GM12878 (cell line): ENCODE data around the gene KAT2B. TPM values are rescaled to one million over a fixed set of nuclear protein-coding genes. Genes with fewer than 3 reads are reported as not detected.
A peak's percentile ranks its signal among the peaks of the same experiment; 100 is the strongest.

ENCODE experiments used
- ATAC-seq: fragments of 200-7000 bp; cut with Tn5 transposase; 3 replicates; pipeline ENCODE4 v1.9.1; 2020; ENCODE audit warnings: mild to moderate bottlenecking, moderate library complexity
- BruUV-seq: library from RNA; stranded (reverse); fragments of 400-500 nt; replicated peaks from 2 replicates; lab custom pipeline; 2021; lab: Mats Ljungman, UMichigan
- CTCF ChIA-PET: fragments of 300-600 bp; sonication (Branson Sonifier 250); formaldehyde crosslinking; extraction: SDS; loops from one replicate; lab custom pipeline; 2021; ENCODE audit warnings: inconsistent platforms; lab: Yijun Ruan, JAX
- POLR2A ChIA-PET: fragments of 350-600 bp; formaldehyde crosslinking; extraction: SDS; loops from one replicate; lab custom pipeline; 2021; ENCODE audit warnings: inconsistent platforms; lab: Charles Lee
- RAD21 ChIA-PET: fragments of 300-600 bp; sonication (Branson Sonifier 250); formaldehyde crosslinking; loops from one replicate; lab custom pipeline; 2023; ENCODE audit warnings: antibody characterized with exemption; ENCODE audit not compliant: unreplicated experiment; lab: Charles Lee
- SMC1A ChIA-PET: fragments of 300-600 bp; sonication (Branson Sonifier 250); formaldehyde crosslinking; loops from one replicate; lab custom pipeline; 2023; ENCODE audit not compliant: unreplicated experiment, uncharacterized antibody; lab: Charles Lee
- DNase-seq: peaks from one replicate; pipeline ENCODE4 v3.0.0-alpha.2; 2011; ENCODE audit warnings: low read depth, low spot score
- FAIRE-seq: peaks from 3 replicates; lab custom pipeline; 2011; peaks lifted over from hg19 to GRCh38; lab: Jason Lieb, UNC
- H2AFZ ChIP-seq: 2 replicates; pipeline ENCODE4 v1.6.0; 2011; ENCODE audit warnings: low read depth, low read length, control low read depth; ENCODE audit not compliant: control insufficient read depth
- H3K27ac ChIP-seq: 2 replicates; pipeline ENCODE4 v1.5.1; 2011; ENCODE audit warnings: control low read depth; ENCODE audit not compliant: control insufficient read depth, insufficient read depth
- H3K27me3 ChIP-seq, 2 experiments: replicated peaks in 1 of 2; 2 replicates each; pipeline versions ENCODE4 v1.6.0 to v1.6.1; 2011; ENCODE audit warnings: low read length in 1 of 2; ENCODE audit not compliant: control insufficient read depth in 2 of 2, insufficient read depth in 2 of 2
- H3K36me3 ChIP-seq, 2 experiments: 2 replicates each; pipeline ENCODE4 v1.5.1; 2011; ENCODE audit warnings: low read length in 1 of 2; ENCODE audit not compliant: control insufficient read depth in 2 of 2, insufficient read depth in 2 of 2
- H3K4me1 ChIP-seq: 2 replicates; pipeline ENCODE4 v1.6.1; 2011; ENCODE audit warnings: mild to moderate bottlenecking, low read length, moderate library complexity, mixed read lengths; ENCODE audit not compliant: control insufficient read depth, insufficient read depth
- H3K4me2 ChIP-seq: 2 replicates; pipeline ENCODE4 v1.6.0; 2011; ENCODE audit warnings: control low read depth; ENCODE audit not compliant: control insufficient read depth, insufficient read depth
- H3K4me3 ChIP-seq: fragments of 200-600 bp; sonication (generic); 2 replicates; pipeline ENCODE4 v1.5.1; 2016
- H3K79me2 ChIP-seq: 2 replicates; pipeline ENCODE4 v1.6.0; 2011; ENCODE audit warnings: low read length; ENCODE audit not compliant: control insufficient read depth, insufficient read depth
- H3K9ac ChIP-seq: 2 replicates; pipeline ENCODE4 v1.8.0; 2011; ENCODE audit warnings: low read length, control low read depth, mixed read lengths; ENCODE audit not compliant: control insufficient read depth, insufficient read depth
- H3K9me3 ChIP-seq: replicated peaks from 3 replicates; pipeline ENCODE4 v1.5.1; 2011; ENCODE audit warnings: mild to moderate bottlenecking, low read length; ENCODE audit not compliant: control insufficient read depth, insufficient read depth
- H4K20me1 ChIP-seq: 2 replicates; pipeline ENCODE4 v1.6.0; 2011; ENCODE audit not compliant: control insufficient read depth, insufficient read depth
- RAD21 ChIP-seq: IDR thresholded peaks from 2 replicates; pipeline ENCODE4 v1.6.1; 2011; ENCODE audit warnings: mild to moderate bottlenecking, low read depth, low read length, moderate library complexity; ENCODE audit not compliant: insufficient read depth
- WGBS: methylation state at CpG from one replicate; pipeline ENCODE4 v1.1.6; 2016; ENCODE audit warnings: low lambda C conversion rate; ENCODE audit not compliant: insufficient replicate concordance, insufficient coverage; ENCODE audit errors: missing lambda C conversion rate; 5-methylcytosine and 5-hydroxymethylcytosine counted together
- in situ Hi-C: fragments of 300-500 bp; cut with MboI; formaldehyde crosslinking; loops from 9 replicates; pipeline ENCODE4 v1.14.3; 2018; ENCODE audit warnings: mixed read lengths
- intact Hi-C: fragments of 100-400 bp; cut with micrococcal nuclease; formaldehyde crosslinking; loops from one replicate; pipeline ENCODE4 v1.14.2; 2022; ENCODE audit not compliant: unreplicated experiment
- polyA plus RNA-seq, 11 experiments: library from polyadenylated mRNA; depleted of rRNA in 4 of 11; unstranded in 6 of 11; stranded (reverse) in 5 of 11; fragments of >200 nt; fragmentation: Nextera tagmentation in 4 of 11; fragmentation: Illumina TruSeq in 1 of 11; extraction: Ambion mirVana in 4 of 11; extraction: Trizol in 1 of 11; gene quantifications; 1 replicate in 1 of 11; 2 replicates in 10 of 11; pipeline versions ENCODE4 v1.2.1 to v1.2.3, GENCODE V29; 2011 to 2016; ENCODE audit warnings: inconsistent platforms in 2 of 11, missing spikeins in 2 of 11, low read depth in 1 of 11
- total RNA-seq, 4 experiments: library from RNA; depleted of rRNA in 3 of 4; stranded (reverse); fragments of >200 nt in 3 of 4; fragmentation: Illumina TruSeq in 1 of 4; extraction: Trizol in 1 of 4; gene quantifications; 2 replicates each; pipeline versions ENCODE4 v1.2.1 to v1.2.3, GENCODE V29; 2013 to 2021
- TF ChIP-seq, protein P1 (sequence below): IDR thresholded peaks from 2 replicates; pipeline ENCODE4 v1.6.1; 2012; ENCODE audit warnings: low read length, inconsistent platforms
- TF ChIP-seq, protein P2 (sequence below), 3 experiments: IDR thresholded peaks in 2 of 3; conservative IDR thresholded peaks in 1 of 3; 2 replicates each; pipeline ENCODE4 v1.5.1; 2011; ENCODE audit warnings: low read depth in 3 of 3, low read length in 3 of 3, mild to moderate bottlenecking in 3 of 3, control low read depth in 2 of 3, moderate library complexity in 2 of 3, inconsistent platforms in 1 of 3, mixed read lengths in 1 of 3; ENCODE audit not compliant: control insufficient read depth in 2 of 3, insufficient read depth in 1 of 3; ENCODE audit errors: extremely low read depth in 1 of 3

KAT2B gene
- total and polyA plus RNA-seq, 10 of the 15 experiments (the other 5 are each of a cell fraction or from before 2014, with no cell fraction given) = 2.9 to 15.2 (median 10.2) TPM

DNA sequence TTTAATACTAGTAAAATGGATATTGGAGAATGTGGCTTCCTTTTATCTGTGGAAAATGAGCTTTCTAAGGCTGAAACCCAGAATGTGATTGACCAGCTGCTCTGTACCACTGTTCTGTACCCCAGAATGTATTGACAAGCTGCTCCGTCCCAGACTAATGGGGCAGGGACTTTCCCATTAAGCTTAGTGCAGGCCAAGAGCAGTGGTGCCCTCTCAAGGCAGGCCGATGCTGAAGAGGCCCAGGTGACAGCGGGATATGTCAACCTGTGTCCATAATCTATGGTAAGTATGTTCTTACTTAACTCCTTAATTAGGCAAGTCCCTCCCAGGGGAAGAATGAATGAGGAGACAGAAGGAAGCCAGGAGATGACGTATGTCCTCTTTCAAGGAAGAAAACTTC, 114.7 kb downstream of the KAT2B start:
- in situ Hi-C loops = no loop called here
- intact Hi-C loops = loop anchor here (10.0 kb wide), 1 partner anchor 270 kb away; no protein-coding TSS in a partner anchor
- no peak overlapping the region for H3K4me3 ChIP-seq
- FAIRE-seq (no peak), DNase-seq (no peak), ATAC-seq (no peak)
- no TSS peak for BruUV-seq
- WGBS = 97% methylated on average over 4 of the region's 4 CpGs
- POLR2A ChIA-PET = interaction anchor here (0.5 to 1.1 kb wide), 2 partner anchors 21 to 25 kb away, joined by 3 read pairs; no protein-coding TSS in a partner anchor
- no peak overlapping the region for H3K4me2 ChIP-seq
- no peaks in the 10 kb centered on the region for H3K27me3 ChIP-seq
- H3K27ac ChIP-seq = no peak overlapping the region
- H3K79me2 ChIP-seq = no peaks in the 10 kb centered on the region
- H3K9me3 ChIP-seq = no peaks in the 10 kb centered on the region
- no peak overlapping the region for H2AFZ ChIP-seq
- no peaks in the 10 kb centered on the region for H4K20me1 ChIP-seq
- SMC1A ChIA-PET = interaction anchor here (0.8 to 3.4 kb wide), 5 partner anchors 10 to 90 kb away, joined by 3 to 9 read pairs (median 5); no protein-coding TSS in a partner anchor
- no peak overlapping the region for H3K9ac ChIP-seq
- TF ChIP-seq RAD21 = peak; percentile 49
- TF ChIP-seq, protein P1, sequence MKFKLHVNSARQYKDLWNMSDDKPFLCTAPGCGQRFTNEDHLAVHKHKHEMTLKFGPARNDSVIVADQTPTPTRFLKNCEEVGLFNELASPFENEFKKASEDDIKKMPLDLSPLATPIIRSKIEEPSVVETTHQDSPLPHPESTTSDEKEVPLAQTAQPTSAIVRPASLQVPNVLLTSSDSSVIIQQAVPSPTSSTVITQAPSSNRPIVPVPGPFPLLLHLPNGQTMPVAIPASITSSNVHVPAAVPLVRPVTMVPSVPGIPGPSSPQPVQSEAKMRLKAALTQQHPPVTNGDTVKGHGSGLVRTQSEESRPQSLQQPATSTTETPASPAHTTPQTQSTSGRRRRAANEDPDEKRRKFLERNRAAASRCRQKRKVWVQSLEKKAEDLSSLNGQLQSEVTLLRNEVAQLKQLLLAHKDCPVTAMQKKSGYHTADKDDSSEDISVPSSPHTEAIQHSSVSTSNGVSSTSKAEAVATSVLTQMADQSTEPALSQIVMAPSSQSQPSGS = no peak
- TF ChIP-seq, protein P2, sequence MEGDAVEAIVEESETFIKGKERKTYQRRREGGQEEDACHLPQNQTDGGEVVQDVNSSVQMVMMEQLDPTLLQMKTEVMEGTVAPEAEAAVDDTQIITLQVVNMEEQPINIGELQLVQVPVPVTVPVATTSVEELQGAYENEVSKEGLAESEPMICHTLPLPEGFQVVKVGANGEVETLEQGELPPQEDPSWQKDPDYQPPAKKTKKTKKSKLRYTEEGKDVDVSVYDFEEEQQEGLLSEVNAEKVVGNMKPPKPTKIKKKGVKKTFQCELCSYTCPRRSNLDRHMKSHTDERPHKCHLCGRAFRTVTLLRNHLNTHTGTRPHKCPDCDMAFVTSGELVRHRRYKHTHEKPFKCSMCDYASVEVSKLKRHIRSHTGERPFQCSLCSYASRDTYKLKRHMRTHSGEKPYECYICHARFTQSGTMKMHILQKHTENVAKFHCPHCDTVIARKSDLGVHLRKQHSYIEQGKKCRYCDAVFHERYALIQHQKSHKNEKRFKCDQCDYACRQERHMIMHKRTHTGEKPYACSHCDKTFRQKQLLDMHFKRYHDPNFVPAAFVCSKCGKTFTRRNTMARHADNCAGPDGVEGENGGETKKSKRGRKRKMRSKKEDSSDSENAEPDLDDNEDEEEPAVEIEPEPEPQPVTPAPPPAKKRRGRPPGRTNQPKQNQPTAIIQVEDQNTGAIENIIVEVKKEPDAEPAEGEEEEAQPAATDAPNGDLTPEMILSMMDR (IDR thresholded peaks at IDR 0.05 in 2 of 3, conservative IDR thresholded peaks at IDR 0.05 in 1 of 3; ENCODE audit: control insufficient read depth in 2 of 3, extremely low read depth in 1 of 3, insufficient read depth in 1 of 3, low read depth in 3 of 3, low read length in 3 of 3) = peak in 1 of 3 experiments; percentile 27; a peak in 2 of 6 replicates
- CTCF ChIA-PET = interaction anchor here (1.8 to 2.6 kb wide), 2 partner anchors 268 to 277 kb away, joined by 4 to 14 read pairs; no protein-coding TSS in a partner anchor
- RAD21 ChIA-PET = interaction anchor here (1.4 kb wide), 1 partner anchor 31 kb away, joined by 4 read pairs; no protein-coding TSS in a partner anchor
- no peaks in the 10 kb centered on the region; a peak in 1 of 4 replicates for H3K36me3 ChIP-seq
- H3K4me1 ChIP-seq = no peaks in the 10 kb centered on the region
